Progenitor cell of endocrine pancreas (in vitro differentiated cells): ENCODE results near the gene OMG. TPM values are rescaled to one million over a fixed set of nuclear protein-coding genes. Genes with fewer than 3 reads are reported as not detected.

Source experiments
- DNase-seq: peaks from one replicate; pipeline ENCODE4 v3.0.0; 2021; ENCODE audit warnings: low spot score; ENCODE audit not compliant: unreplicated experiment
- H3K27ac Mint-ChIP-seq: 2 replicates; pipeline ENCODE4 v1.8.0; 2021; ENCODE audit warnings: mild to moderate bottlenecking, moderate library complexity, mixed read lengths
- H3K27me3 Mint-ChIP-seq: 2 replicates; pipeline ENCODE4 v1.8.0; 2021; ENCODE audit warnings: mixed read lengths
- H3K36me3 Mint-ChIP-seq: 2 replicates; pipeline ENCODE4 v1.8.0; 2022; ENCODE audit warnings: mixed read lengths; ENCODE audit not compliant: insufficient read depth
- H3K4me1 Mint-ChIP-seq: 2 replicates; pipeline ENCODE4 v1.8.0; 2021; ENCODE audit warnings: low read depth, mixed read lengths
- H3K4me3 Mint-ChIP-seq: 2 replicates; pipeline ENCODE4 v1.8.0; 2021; ENCODE audit warnings: low read depth, mild to moderate bottlenecking, moderate library complexity, mixed read lengths
- H3K9me3 Mint-ChIP-seq: 2 replicates; pipeline ENCODE4 v1.8.0; 2021; ENCODE audit warnings: low read depth, mixed read lengths
- CTCF ChIP-seq: fragments of 200-600 bp; sonication (generic); IDR thresholded peaks from one replicate; pipeline ENCODE4 v1.5.0; 2021; ENCODE audit warnings: antibody characterized with exemption, mild to moderate bottlenecking; ENCODE audit not compliant: unreplicated experiment
- total RNA-seq: library from RNA; stranded (reverse); gene quantifications from 2 replicates; pipeline ENCODE4 v1.2.1, GENCODE V29; 2021

The OMG gene
- total RNA-seq, 1 donor from 2014 or later, result not detected

DNA sequence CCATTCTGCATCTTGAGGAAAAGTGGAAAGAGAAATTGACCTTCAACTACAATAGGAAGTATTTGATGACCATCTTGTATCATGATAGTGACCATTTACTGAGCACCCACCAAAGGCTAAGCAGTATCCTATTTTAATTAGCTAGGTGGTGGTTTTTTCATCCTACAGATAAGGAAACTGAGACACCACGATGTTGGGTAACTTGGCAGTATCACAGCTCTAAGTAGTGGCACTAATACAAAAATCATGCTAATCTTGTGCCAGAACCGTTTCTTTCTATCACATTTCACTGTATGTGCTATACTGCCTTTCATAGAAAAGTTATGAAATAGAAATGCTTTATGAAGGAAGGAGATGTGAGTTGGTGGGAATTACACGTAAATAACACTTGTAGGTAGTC lies 14.5 kb upstream of the OMG start:
- Mint-ChIP-seq H3K9me3 (no peaks in the 10 kb centered on the region), H3K4me3 (no peak overlapping the region), H3K27ac (no peak overlapping the region), H3K4me1 (peaks cover 3% of the 10 kb centered on the region), H3K27me3 (no peaks in the 10 kb centered on the region), H3K36me3 (peaks cover 3% of the 10 kb centered on the region)
- no peak for TF ChIP-seq CTCF
- no peak for DNase-seq

GRCh38 chr17:31310886-31311285 lies 13.8 kb upstream of the OMG start:
- no peak overlapping the region for H3K4me3 Mint-ChIP-seq
- no peak for DNase-seq
- H3K4me1 Mint-ChIP-seq, result peaks cover 3% of the 10 kb centered on the region
- TF ChIP-seq CTCF, result no peak
- H3K36me3 Mint-ChIP-seq, result peaks cover 3% of the 10 kb centered on the region
- H3K9me3 Mint-ChIP-seq, result no peaks in the 10 kb centered on the region
- no peak overlapping the region for H3K27ac Mint-ChIP-seq
- H3K27me3 Mint-ChIP-seq, result no peaks in the 10 kb centered on the region

GRCh38 chr17:31310260-31310659 lies 13.2 kb upstream of the OMG start:
- no peak overlapping the region for H3K4me3 Mint-ChIP-seq
- peaks cover 3% of the 10 kb centered on the region for H3K4me1 Mint-ChIP-seq
- no peaks in the 10 kb centered on the region for H3K9me3 Mint-ChIP-seq
- no peaks in the 10 kb centered on the region for H3K27me3 Mint-ChIP-seq
- no peak overlapping the region for H3K27ac Mint-ChIP-seq
- DNase-seq, result no peak
- TF ChIP-seq CTCF, result no peak
- H3K36me3 Mint-ChIP-seq, result peaks cover 3% of the 10 kb centered on the region

DNA sequence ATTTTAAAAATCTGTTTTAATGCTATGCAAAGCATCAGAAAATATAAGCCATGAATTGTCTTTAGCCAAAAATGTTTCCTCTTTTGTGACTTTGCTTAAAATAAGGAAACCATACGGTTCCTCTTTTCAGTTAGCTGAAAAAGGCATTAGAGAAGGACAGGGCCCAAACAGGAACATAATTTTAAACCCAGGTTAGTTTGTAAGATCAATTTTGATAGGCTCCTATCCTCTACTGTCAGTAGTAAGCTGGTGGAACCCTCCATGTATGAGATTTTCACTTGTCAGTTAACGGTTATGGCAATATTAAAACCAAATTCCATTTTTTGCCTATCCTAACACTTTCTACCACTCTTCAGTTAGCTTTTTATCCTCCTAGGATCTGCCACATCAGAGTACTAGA lies 12.5 kb upstream of the OMG start:
- Mint-ChIP-seq H3K36me3 (peaks cover 6% of the 10 kb centered on the region), H3K27ac (no peak overlapping the region), H3K4me3 (no peak overlapping the region), H3K9me3 (no peaks in the 10 kb centered on the region), H3K4me1 (peaks cover 3% of the 10 kb centered on the region), H3K27me3 (no peaks in the 10 kb centered on the region)
- no peak for DNase-seq
- no peak for TF ChIP-seq CTCF

GRCh38 chr17:31308372-31309334 lies 11.6 kb upstream of the OMG start:
- Mint-ChIP-seq H3K36me3 (peaks cover 9% of the 10 kb centered on the region), H3K4me1 (peaks cover 3% of the 10 kb centered on the region), H3K4me3 (no peak overlapping the region), H3K27ac (no peak overlapping the region), H3K9me3 (peaks cover 4% of the 10 kb centered on the region), H3K27me3 (no peaks in the 10 kb centered on the region)
- no peak for DNase-seq
- TF ChIP-seq CTCF, result no peak
